HepG2 (cell line): ENCODE results near the gene SLC15A3. TPM values are rescaled to one million over a fixed set of nuclear protein-coding genes. Genes with fewer than 3 reads are reported as not detected.

Experiments
- BRD4 ChIP-seq: sonication (generic); formaldehyde crosslinking; IDR thresholded peaks from 2 replicates; pipeline ENCODE4 v1.4.0; 2020; ENCODE audit warnings: missing genetic modification reagents
- FOSL2 ChIP-seq: sonication (generic); formaldehyde crosslinking; IDR thresholded peaks from 2 replicates; pipeline ENCODE4 v1.4.0; 2020; ENCODE audit warnings: missing genetic modification reagents
- MXD4 ChIP-seq: IDR thresholded peaks from 2 replicates; pipeline ENCODE4 v1.6.1; 2016; ENCODE audit warnings: mild to moderate bottlenecking, missing biosample characterization, missing genetic modification reagents
- PHB2 ChIP-seq: fragments of 450-650 bp; IDR thresholded peaks from 2 replicates; pipeline ENCODE4 v1.6.1; 2018; ENCODE audit not compliant: partially characterized antibody
- RNF2 ChIP-seq: fragments of 450-650 bp; conservative IDR thresholded peaks from 2 replicates; pipeline ENCODE4 v1.6.1; 2016; ENCODE audit warnings: low read depth
- RXRB ChIP-seq: IDR thresholded peaks from 2 replicates; pipeline ENCODE4 v1.6.1; 2016; ENCODE audit warnings: borderline replicate concordance, missing genetic modification reagents, missing compliant biosample characterization
- SETDB1 ChIP-seq: sonication (generic); formaldehyde crosslinking; IDR thresholded peaks from 2 replicates; pipeline ENCODE4 v1.5.1; 2020; ENCODE audit warnings: missing genetic modification reagents, mild to moderate bottlenecking, borderline replicate concordance
- TSC22D2 ChIP-seq: sonication (generic); formaldehyde crosslinking; IDR thresholded peaks from 2 replicates; pipeline ENCODE4 v1.5.1; 2020; ENCODE audit warnings: missing genetic modification reagents, mild to moderate bottlenecking, borderline replicate concordance
- ZKSCAN5 ChIP-seq: sonication (generic); formaldehyde crosslinking; IDR thresholded peaks from 2 replicates; pipeline ENCODE4 v1.5.1; 2020; ENCODE audit warnings: mild to moderate bottlenecking, missing genetic modification reagents
- ZNF547 ChIP-seq: sonication (generic); formaldehyde crosslinking; IDR thresholded peaks from 2 replicates; pipeline ENCODE4 v1.5.1; 2020; ENCODE audit warnings: mild to moderate bottlenecking, missing genetic modification reagents
- ZNF558 ChIP-seq: sonication (generic); formaldehyde crosslinking; IDR thresholded peaks from 2 replicates; pipeline ENCODE4 v1.9.0; 2022; ENCODE audit warnings: mild to moderate bottlenecking, missing genetic modification reagents, borderline replicate concordance
- ZNF724P ChIP-seq: sonication (generic); formaldehyde crosslinking; IDR thresholded peaks from 2 replicates; pipeline ENCODE4 v1.8.0; 2022; ENCODE audit warnings: missing genetic modification reagents, borderline replicate concordance
- ZNF883 ChIP-seq: sonication (generic); formaldehyde crosslinking; IDR thresholded peaks from 2 replicates; pipeline ENCODE4 v1.5.1; 2020; ENCODE audit warnings: mild to moderate bottlenecking, missing genetic modification reagents; ENCODE audit errors: not compliant biosample characterization
- polyA plus RNA-seq, 8 experiments: library from polyadenylated mRNA; depleted of rRNA in 3 of 8; stranded (reverse) in 7 of 8; unstranded in 1 of 8; fragments of >200 nt; fragmentation: Illumina TruSeq in 4 of 8; extraction: Trizol in 4 of 8; gene quantifications; 2 replicates each; pipeline versions ENCODE4 v1.2.1 to v1.2.3, GENCODE V29; 2011 to 2016; ENCODE audit warnings: low read depth in 4 of 8, missing spikeins in 1 of 8, mixed read lengths in 1 of 8; ENCODE audit not compliant: insufficient read depth in 1 of 8
- total RNA-seq, 5 experiments: library from RNA; depleted of rRNA; stranded (reverse); fragments of >200 nt; fragmentation: Illumina TruSeq; extraction: Trizol; gene quantifications; 2 replicates each; pipeline ENCODE4 v1.2.3, GENCODE V29; 2016; ENCODE audit warnings: low read depth in 1 of 5
- TF ChIP-seq, protein P1 (sequence below): sonication (generic); formaldehyde crosslinking; IDR thresholded peaks from one replicate; pipeline ENCODE4 v1.5.1; 2020; ENCODE audit warnings: mild to moderate bottlenecking, missing genetic modification reagents; ENCODE audit errors: not compliant biosample characterization
- TF ChIP-seq, protein P2 (sequence below): sonication (generic); formaldehyde crosslinking; conservative IDR thresholded peaks from 2 replicates; pipeline ENCODE4 v1.5.0; 2020; ENCODE audit warnings: missing genetic modification reagents
- TF ChIP-seq, protein P3 (sequence below): IDR thresholded peaks from 2 replicates; pipeline ENCODE4 v1.6.1; 2016; ENCODE audit warnings: low read depth, borderline replicate concordance
- TF ChIP-seq, protein P4 (sequence below): sonication (generic); formaldehyde crosslinking; IDR thresholded peaks from 2 replicates; pipeline ENCODE4 v1.8.0; 2022; ENCODE audit warnings: missing genetic modification reagents, mild to moderate bottlenecking, borderline replicate concordance

SLC15A3 gene
- total and polyA plus RNA-seq, 2 of the 13 experiments (the other 11 are each of a cell fraction or from before 2014, with no cell fraction given), result 0.45 to 0.77 TPM

GRCh38 chr11:60924110-60924905 is 27.7 kb downstream of the SLC15A3 start, which contains the start of gene TMEM132A (continued):
- TF ChIP-seq, protein P1, sequence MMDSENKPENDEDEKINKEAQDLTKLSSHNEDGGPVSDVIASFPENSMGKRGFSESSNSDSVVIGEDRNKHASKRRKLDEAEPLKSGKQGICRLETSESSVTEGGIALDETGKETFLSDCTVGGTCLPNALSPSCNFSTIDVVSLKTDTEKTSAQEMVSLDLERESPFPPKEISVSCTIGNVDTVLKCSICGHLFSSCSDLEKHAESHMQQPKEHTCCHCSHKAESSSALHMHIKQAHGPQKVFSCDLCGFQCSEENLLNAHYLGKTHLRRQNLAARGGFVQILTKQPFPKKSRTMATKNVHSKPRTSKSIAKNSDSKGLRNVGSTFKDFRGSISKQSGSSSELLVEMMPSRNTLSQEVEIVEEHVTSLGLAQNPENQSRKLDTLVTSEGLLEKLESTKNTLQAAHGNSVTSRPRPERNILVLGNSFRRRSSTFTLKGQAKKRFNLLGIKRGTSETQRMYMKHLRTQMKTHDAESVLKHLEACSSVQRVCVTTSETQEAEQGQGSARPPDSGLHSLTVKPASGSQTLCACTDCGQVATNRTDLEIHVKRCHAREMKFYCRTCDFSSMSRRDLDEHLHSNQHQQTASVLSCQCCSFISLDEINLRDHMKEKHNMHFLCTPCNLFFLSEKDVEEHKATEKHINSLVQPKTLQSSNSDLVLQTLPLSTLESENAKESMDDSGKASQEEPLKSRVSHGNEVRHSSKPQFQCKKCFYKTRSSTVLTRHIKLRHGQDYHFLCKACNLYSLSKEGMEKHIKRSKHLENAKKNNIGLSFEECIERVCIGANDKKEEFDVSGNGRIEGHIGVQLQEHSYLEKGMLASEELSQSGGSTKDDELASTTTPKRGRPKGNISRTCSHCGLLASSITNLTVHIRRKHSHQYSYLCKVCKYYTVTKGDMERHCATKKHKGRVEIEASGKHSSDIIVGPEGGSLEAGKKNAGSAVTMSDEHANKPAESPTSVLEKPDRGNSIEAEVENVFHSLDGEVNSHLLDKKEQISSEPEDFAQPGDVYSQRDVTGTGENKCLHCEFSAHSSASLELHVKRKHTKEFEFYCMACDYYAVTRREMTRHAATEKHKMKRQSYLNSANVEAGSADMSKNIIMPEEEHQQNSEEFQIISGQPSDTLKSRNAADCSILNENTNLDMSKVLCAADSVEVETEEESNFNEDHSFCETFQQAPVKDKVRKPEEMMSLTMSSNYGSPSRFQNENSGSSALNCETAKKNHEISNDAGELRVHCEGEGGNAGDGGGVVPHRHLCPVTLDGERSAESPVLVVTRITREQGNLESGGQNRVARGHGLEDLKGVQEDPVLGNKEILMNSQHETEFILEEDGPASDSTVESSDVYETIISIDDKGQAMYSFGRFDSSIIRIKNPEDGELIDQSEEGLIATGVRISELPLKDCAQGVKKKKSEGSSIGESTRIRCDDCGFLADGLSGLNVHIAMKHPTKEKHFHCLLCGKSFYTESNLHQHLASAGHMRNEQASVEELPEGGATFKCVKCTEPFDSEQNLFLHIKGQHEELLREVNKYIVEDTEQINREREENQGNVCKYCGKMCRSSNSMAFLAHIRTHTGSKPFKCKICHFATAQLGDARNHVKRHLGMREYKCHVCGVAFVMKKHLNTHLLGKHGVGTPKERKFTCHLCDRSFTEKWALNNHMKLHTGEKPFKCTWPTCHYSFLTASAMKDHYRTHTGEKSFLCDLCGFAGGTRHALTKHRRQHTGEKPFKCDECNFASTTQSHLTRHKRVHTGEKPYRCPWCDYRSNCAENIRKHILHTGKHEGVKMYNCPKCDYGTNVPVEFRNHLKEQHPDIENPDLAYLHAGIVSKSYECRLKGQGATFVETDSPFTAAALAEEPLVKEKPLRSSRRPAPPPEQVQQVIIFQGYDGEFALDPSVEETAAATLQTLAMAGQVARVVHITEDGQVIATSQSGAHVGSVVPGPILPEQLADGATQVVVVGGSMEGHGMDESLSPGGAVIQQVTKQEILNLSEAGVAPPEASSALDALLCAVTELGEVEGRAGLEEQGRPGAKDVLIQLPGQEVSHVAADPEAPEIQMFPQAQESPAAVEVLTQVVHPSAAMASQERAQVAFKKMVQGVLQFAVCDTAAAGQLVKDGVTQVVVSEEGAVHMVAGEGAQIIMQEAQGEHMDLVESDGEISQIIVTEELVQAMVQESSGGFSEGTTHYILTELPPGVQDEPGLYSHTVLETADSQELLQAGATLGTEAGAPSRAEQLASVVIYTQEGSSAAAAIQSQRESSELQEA (CRISPR knock-in tag), result no peak
- TF ChIP-seq BRD4, result no peak; the same call in 1 of the 2 replicates
- peak; percentile 91 for TF ChIP-seq ZNF883 (CRISPR knock-in tag)
- TF ChIP-seq, protein P2, sequence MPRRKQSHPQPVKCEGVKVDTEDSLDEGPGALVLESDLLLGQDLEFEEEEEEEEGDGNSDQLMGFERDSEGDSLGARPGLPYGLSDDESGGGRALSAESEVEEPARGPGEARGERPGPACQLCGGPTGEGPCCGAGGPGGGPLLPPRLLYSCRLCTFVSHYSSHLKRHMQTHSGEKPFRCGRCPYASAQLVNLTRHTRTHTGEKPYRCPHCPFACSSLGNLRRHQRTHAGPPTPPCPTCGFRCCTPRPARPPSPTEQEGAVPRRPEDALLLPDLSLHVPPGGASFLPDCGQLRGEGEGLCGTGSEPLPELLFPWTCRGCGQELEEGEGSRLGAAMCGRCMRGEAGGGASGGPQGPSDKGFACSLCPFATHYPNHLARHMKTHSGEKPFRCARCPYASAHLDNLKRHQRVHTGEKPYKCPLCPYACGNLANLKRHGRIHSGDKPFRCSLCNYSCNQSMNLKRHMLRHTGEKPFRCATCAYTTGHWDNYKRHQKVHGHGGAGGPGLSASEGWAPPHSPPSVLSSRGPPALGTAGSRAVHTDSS (CRISPR knock-in tag), result no peak
- no peak; the same call in 1 of the 2 replicates for TF ChIP-seq RXRB (CRISPR knock-in tag)
- TF ChIP-seq MXD4 (CRISPR knock-in tag), result peak; percentile 78; the same call in 1 of the 2 replicates
- TF ChIP-seq, protein P3, sequence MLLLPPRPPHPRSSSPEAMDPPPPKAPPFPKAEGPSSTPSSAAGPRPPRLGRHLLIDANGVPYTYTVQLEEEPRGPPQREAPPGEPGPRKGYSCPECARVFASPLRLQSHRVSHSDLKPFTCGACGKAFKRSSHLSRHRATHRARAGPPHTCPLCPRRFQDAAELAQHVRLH (CRISPR knock-in tag), result peak; percentile 67
- TF ChIP-seq ZNF724P (CRISPR knock-in tag), result no peak; the same call in 1 of the 2 replicates
- no peak for TF ChIP-seq TSC22D2
- no peak; the same call in 1 of the 2 replicates for TF ChIP-seq RNF2
- no peak for TF ChIP-seq FOSL2 (CRISPR knock-in tag)
- no peak for TF ChIP-seq ZNF558 (CRISPR knock-in tag)
- TF ChIP-seq SETDB1 (CRISPR knock-in tag), result no peak
- TF ChIP-seq ZNF547 (CRISPR knock-in tag), result no peak
- no peak for TF ChIP-seq PHB2
- TF ChIP-seq, protein P4, sequence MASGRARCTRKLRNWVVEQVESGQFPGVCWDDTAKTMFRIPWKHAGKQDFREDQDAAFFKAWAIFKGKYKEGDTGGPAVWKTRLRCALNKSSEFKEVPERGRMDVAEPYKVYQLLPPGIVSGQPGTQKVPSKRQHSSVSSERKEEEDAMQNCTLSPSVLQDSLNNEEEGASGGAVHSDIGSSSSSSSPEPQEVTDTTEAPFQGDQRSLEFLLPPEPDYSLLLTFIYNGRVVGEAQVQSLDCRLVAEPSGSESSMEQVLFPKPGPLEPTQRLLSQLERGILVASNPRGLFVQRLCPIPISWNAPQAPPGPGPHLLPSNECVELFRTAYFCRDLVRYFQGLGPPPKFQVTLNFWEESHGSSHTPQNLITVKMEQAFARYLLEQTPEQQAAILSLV (CRISPR knock-in tag), result no peak
- TF ChIP-seq ZKSCAN5, result no peak
